Measurements from ENCODE around the gene AP1M2. TPM values are rescaled to one million over a fixed set of nuclear protein-coding genes. Genes with fewer than 3 reads are reported as not detected.

The AP1M2 gene
- total RNA-seq, 2 donors from 2014 or later = 132 to 146 TPM

- Histone ChIP-seq H3K4me1 (ENCODE audit: control insufficient read depth, insufficient read depth, low read length) (no peaks in the 10 kb centered on the region), H3K9ac (ENCODE audit: extremely low read depth, low read length, poor library complexity, severe bottlenecking) (no peak overlapping the region), H3K27me3 (ENCODE audit: control insufficient read depth, insufficient read depth, low read length, poor library complexity, severe bottlenecking) (no peaks in the 10 kb centered on the region), H3K27ac (ENCODE audit: low read depth, low read length) (no peak overlapping the region), H3K36me3 (ENCODE audit: control insufficient read depth, insufficient read depth, low read length) (no peaks in the 10 kb centered on the region), H3K4me3 (ENCODE audit: low read length) (no peak overlapping the region), H3K9me3 (ENCODE audit: control insufficient read depth, low read length) (no peaks in the 10 kb centered on the region)
- H3K4me3 Mint-ChIP-seq = no peak overlapping the region
- no peaks in the 10 kb centered on the region for H3K9me3 Mint-ChIP-seq
- 92 to 98% methylated on average over 11 to 13 of the region's 13 CpGs for WGBS, 2 experiments (ENCODE audit: insufficient coverage in 1 of 2, insufficient read length in 1 of 2)
- H3K36me3 Mint-ChIP-seq (ENCODE audit: low read depth) = peaks cover 47% of the 10 kb centered on the region
- no peak for DNase-seq
- peaks cover 3% of the 10 kb centered on the region for H3K4me1 Mint-ChIP-seq
- peaks cover under 1% of the 10 kb centered on the region for H3K27me3 Mint-ChIP-seq (ENCODE audit: insufficient read depth)
- TF ChIP-seq CTCF (conservative IDR thresholded peaks at IDR 0.05) = no peak
- no peak overlapping the region for H3K27ac Mint-ChIP-seq
Measured at GRCh38 chr19:10582091-10582490, 5.0 kb downstream of the AP1M2 start.

DNA sequence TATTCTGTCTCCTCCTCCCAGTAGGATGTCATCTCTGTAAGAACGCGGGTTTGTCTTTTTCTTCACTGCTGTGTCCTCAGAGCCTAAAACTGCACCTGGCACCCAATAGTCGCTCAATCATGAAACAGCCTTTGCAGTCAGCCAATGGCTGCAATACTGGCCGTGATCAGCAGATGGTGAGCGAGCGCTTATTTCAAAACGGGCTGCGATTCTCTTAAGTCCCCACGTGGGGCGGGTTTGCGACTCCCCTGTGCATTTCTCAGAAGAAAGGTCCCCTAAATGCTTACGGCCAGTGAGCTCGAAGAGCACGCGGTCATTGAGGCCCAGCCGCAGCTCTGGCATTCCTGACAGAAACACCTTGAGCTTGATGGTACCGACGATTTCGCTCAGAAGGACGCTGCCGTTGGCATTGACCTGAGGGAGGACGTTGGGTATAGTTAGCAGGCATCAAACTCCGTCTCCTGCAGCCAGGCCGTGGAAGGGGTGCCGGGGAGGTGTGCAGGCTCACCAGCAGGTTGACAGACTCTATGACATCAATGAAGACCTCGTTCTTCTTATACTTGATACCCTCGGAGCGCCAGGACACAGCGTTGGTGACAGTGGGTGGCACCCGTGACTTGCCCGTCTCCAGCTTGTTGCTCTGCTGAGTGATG lies 6.0 kb downstream of the AP1M2 start:
- peak overlapping the region; percentile 74 for H3K27ac Mint-ChIP-seq

GRCh38 chr19:10577951-10578350 lies 9.2 kb downstream of the AP1M2 start:
- Histone ChIP-seq H3K36me3 (ENCODE audit: control insufficient read depth, insufficient read depth, low read length) (no peaks in the 10 kb centered on the region), H3K9me3 (ENCODE audit: control insufficient read depth, low read length) (no peaks in the 10 kb centered on the region), H3K4me1 (ENCODE audit: control insufficient read depth, insufficient read depth, low read length) (no peaks in the 10 kb centered on the region), H3K27ac (ENCODE audit: low read depth, low read length) (no peak overlapping the region), H3K4me3 (ENCODE audit: low read length) (no peak overlapping the region), H3K9ac (ENCODE audit: extremely low read depth, low read length, poor library complexity, severe bottlenecking) (no peak overlapping the region), H3K27me3 (ENCODE audit: control insufficient read depth, insufficient read depth, low read length, poor library complexity, severe bottlenecking) (no peaks in the 10 kb centered on the region)
- 94 to 98% methylated on average over 5 to 6 of the region's 6 CpGs for WGBS, 2 experiments (ENCODE audit: insufficient coverage in 1 of 2, insufficient read length in 1 of 2)
- no peak for DNase-seq
- H3K27me3 Mint-ChIP-seq (ENCODE audit: insufficient read depth) = no peaks in the 10 kb centered on the region
- no peak overlapping the region for H3K4me3 Mint-ChIP-seq
- no peak overlapping the region for H3K27ac Mint-ChIP-seq
- H3K9me3 Mint-ChIP-seq = no peaks in the 10 kb centered on the region
- peaks cover 50% of the 10 kb centered on the region for H3K36me3 Mint-ChIP-seq (ENCODE audit: low read depth)
- no peak for TF ChIP-seq CTCF (conservative IDR thresholded peaks at IDR 0.05)
- H3K4me1 Mint-ChIP-seq = no peaks in the 10 kb centered on the region

More for the DNA sequence above, 6.0 kb downstream of the AP1M2 start:
- Histone ChIP-seq H3K36me3 (ENCODE audit: control insufficient read depth, insufficient read depth, low read length) (no peaks in the 10 kb centered on the region), H3K4me1 (ENCODE audit: control insufficient read depth, insufficient read depth, low read length) (no peaks in the 10 kb centered on the region), H3K27ac (ENCODE audit: low read depth, low read length) (no peak overlapping the region), H3K9ac (ENCODE audit: extremely low read depth, low read length, poor library complexity, severe bottlenecking) (no peak overlapping the region), H3K27me3 (ENCODE audit: control insufficient read depth, insufficient read depth, low read length, poor library complexity, severe bottlenecking) (no peaks in the 10 kb centered on the region), H3K4me3 (ENCODE audit: low read length) (no peak overlapping the region), H3K9me3 (ENCODE audit: control insufficient read depth, low read length) (no peaks in the 10 kb centered on the region)
- Mint-ChIP-seq H3K27me3 (ENCODE audit: insufficient read depth) (no peaks in the 10 kb centered on the region), H3K4me1 (no peaks in the 10 kb centered on the region), H3K9me3 (no peaks in the 10 kb centered on the region), H3K36me3 (ENCODE audit: low read depth) (peaks cover 52% of the 10 kb centered on the region), H3K4me3 (no peak overlapping the region)
- DNase-seq = peak; percentile 96
- peak; percentile 98 for TF ChIP-seq CTCF (conservative IDR thresholded peaks at IDR 0.05)
- WGBS, 2 experiments (ENCODE audit: insufficient coverage in 1 of 2, insufficient read length in 1 of 2) = 39 to 42% methylated on average over 28 to 31 of the region's 31 CpGs
